ENCODE data around the gene ORMDL3. TPM values are rescaled to one million over a fixed set of nuclear protein-coding genes. Genes with fewer than 3 reads are reported as not detected.

ORMDL3 gene
- total RNA-seq, 1 experiment from 2014 or later, result 58.6 TPM

DNA sequence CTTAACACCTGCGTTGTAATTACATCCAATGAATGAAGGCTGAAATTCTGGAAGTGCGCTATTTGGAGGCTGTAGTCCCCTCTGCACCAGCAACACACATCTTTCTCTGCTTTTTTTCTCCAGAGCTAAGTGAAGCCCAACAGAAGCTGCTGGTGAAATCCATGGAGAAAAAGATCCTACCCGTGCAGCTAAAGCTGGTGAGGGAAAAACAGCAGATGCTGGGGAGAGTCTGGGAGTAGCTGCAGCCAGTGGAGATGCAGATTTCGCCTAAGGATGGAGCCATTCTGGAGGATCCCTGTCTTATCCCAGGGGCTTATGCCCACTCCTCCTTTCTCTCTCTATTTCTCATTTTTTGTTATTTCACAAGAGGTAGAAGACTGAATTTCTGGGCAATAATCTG is 48.4 kb upstream of the ORMDL3 start:
- TF ChIP-seq, protein P1, sequence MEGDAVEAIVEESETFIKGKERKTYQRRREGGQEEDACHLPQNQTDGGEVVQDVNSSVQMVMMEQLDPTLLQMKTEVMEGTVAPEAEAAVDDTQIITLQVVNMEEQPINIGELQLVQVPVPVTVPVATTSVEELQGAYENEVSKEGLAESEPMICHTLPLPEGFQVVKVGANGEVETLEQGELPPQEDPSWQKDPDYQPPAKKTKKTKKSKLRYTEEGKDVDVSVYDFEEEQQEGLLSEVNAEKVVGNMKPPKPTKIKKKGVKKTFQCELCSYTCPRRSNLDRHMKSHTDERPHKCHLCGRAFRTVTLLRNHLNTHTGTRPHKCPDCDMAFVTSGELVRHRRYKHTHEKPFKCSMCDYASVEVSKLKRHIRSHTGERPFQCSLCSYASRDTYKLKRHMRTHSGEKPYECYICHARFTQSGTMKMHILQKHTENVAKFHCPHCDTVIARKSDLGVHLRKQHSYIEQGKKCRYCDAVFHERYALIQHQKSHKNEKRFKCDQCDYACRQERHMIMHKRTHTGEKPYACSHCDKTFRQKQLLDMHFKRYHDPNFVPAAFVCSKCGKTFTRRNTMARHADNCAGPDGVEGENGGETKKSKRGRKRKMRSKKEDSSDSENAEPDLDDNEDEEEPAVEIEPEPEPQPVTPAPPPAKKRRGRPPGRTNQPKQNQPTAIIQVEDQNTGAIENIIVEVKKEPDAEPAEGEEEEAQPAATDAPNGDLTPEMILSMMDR (conservative IDR thresholded peaks at IDR 0.05), result no peak
- no peak for DNase-seq
- Histone ChIP-seq H2AFZ (ENCODE audit: low read length) (no peak overlapping the region), H4K8ac (replicated peaks; ENCODE audit: insufficient read length, low read depth, low read length) (no peak overlapping the region), H3K27ac (ENCODE audit: insufficient read length, low read depth, low read length) (no peak overlapping the region), H3K23ac (ENCODE audit: insufficient read length, low read depth, low read length) (no peak overlapping the region), H3K4ac (ENCODE audit: low read depth, low read length) (no peak overlapping the region), H3K79me1 (ENCODE audit: insufficient read depth, low read depth, low read length, poor library complexity, severe bottlenecking) (no peaks in the 10 kb centered on the region), H2BK15ac (ENCODE audit: low read depth, low read length) (no peak overlapping the region), H3K23me2 (ENCODE audit: insufficient read length, low read depth, low read length, poor library complexity, severe bottlenecking) (peaks cover 5% of the 10 kb centered on the region), H3K56ac (ENCODE audit: insufficient read length, low read depth, low read length) (no peak overlapping the region), H4K91ac (ENCODE audit: insufficient read length, low read depth, low read length) (no peak overlapping the region), H3K18ac (ENCODE audit: insufficient read length, low read depth, low read length) (no peak overlapping the region), H3K79me2 (ENCODE audit: insufficient read depth, low read length) (no peaks in the 10 kb centered on the region), H3K27me3 (ENCODE audit: insufficient read depth, low read length) (no peaks in the 10 kb centered on the region), H3T11ph (ENCODE audit: low read length) (no peak overlapping the region), H3K4me1 (ENCODE audit: insufficient read depth, low read length) (peaks cover 8% of the 10 kb centered on the region), H2BK120ac (ENCODE audit: low read depth, low read length, poor library complexity, severe bottlenecking) (no peak overlapping the region), H2BK12ac (ENCODE audit: insufficient read length, low read depth, low read length) (no peak overlapping the region), H3K4me2 (ENCODE audit: insufficient read depth, insufficient read length, low read length) (no peak overlapping the region), H2BK5ac (ENCODE audit: insufficient read length, low read length) (no peak overlapping the region), H2BK20ac (ENCODE audit: low read depth, low read length, poor library complexity, severe bottlenecking) (no peak overlapping the region), H3K9ac (ENCODE audit: extremely low read depth, insufficient read length, low read length) (no peak overlapping the region), H2AK5ac (ENCODE audit: insufficient read length, low read length) (no peak overlapping the region), H3K9me3 (ENCODE audit: control insufficient read depth, low read depth, low read length) (no peaks in the 10 kb centered on the region), H4K20me1 (ENCODE audit: control insufficient read depth, insufficient read depth, insufficient read length) (no peaks in the 10 kb centered on the region), H3K14ac (ENCODE audit: insufficient read depth, low read length) (no peak overlapping the region), H4K5ac (ENCODE audit: insufficient read length, low read depth, low read length) (no peak overlapping the region)
- H3K27ac Mint-ChIP-seq, result no peak overlapping the region
- no peaks in the 10 kb centered on the region for H3K9me3 Mint-ChIP-seq
- no peaks in the 10 kb centered on the region for H3K36me3 Mint-ChIP-seq (ENCODE audit: insufficient read depth in 1 of 3, low read depth in 3 of 3)
- peaks cover 14 to 18% of the 10 kb centered on the region in 2 experiments for H3K4me1 Mint-ChIP-seq
- H3K27me3 Mint-ChIP-seq (ENCODE audit: low read depth), result peaks cover 25% of the 10 kb centered on the region
- no CpG with 5 or more reads among the region's 4 CpGs for WGBS (ENCODE audit: extremely low coverage, insufficient read length, low lambda C conversion rate)
- H3K4me3 Mint-ChIP-seq, result no peak overlapping the region

Measured in H9 (cell line).